GM12878 (cell line): ENCODE data around the gene COL19A1. TPM values are rescaled to one million over a fixed set of nuclear protein-coding genes. Genes with fewer than 3 reads are reported as not detected.

ENCODE experiments used
- ATAC-seq: fragments of 200-7000 bp; cut with Tn5 transposase; 3 replicates; pipeline ENCODE4 v1.9.1; 2020; ENCODE audit warnings: mild to moderate bottlenecking, moderate library complexity
- BruUV-seq: library from RNA; stranded (reverse); fragments of 400-500 nt; replicated peaks from 2 replicates; lab custom pipeline; 2021; lab: Mats Ljungman, UMichigan
- CTCF ChIA-PET: fragments of 300-600 bp; sonication (Branson Sonifier 250); formaldehyde crosslinking; extraction: SDS; loops from one replicate; lab custom pipeline; 2021; ENCODE audit warnings: inconsistent platforms; lab: Yijun Ruan, JAX
- POLR2A ChIA-PET: fragments of 350-600 bp; formaldehyde crosslinking; extraction: SDS; loops from one replicate; lab custom pipeline; 2021; ENCODE audit warnings: inconsistent platforms; lab: Charles Lee
- RAD21 ChIA-PET: fragments of 300-600 bp; sonication (Branson Sonifier 250); formaldehyde crosslinking; loops from one replicate; lab custom pipeline; 2023; ENCODE audit warnings: antibody characterized with exemption; ENCODE audit not compliant: unreplicated experiment; lab: Charles Lee
- SMC1A ChIA-PET: fragments of 300-600 bp; sonication (Branson Sonifier 250); formaldehyde crosslinking; loops from one replicate; lab custom pipeline; 2023; ENCODE audit not compliant: unreplicated experiment, uncharacterized antibody; lab: Charles Lee
- DNase-seq: peaks from one replicate; pipeline ENCODE4 v3.0.0-alpha.2; 2011; ENCODE audit warnings: low read depth, low spot score
- FAIRE-seq: peaks from 3 replicates; lab custom pipeline; 2011; peaks lifted over from hg19 to GRCh38; lab: Jason Lieb, UNC
- H2AFZ ChIP-seq: 2 replicates; pipeline ENCODE4 v1.6.0; 2011; ENCODE audit warnings: low read depth, low read length, control low read depth; ENCODE audit not compliant: control insufficient read depth
- H3K27ac ChIP-seq: 2 replicates; pipeline ENCODE4 v1.5.1; 2011; ENCODE audit warnings: control low read depth; ENCODE audit not compliant: control insufficient read depth, insufficient read depth
- H3K27me3 ChIP-seq, 2 experiments: replicated peaks in 1 of 2; 2 replicates each; pipeline versions ENCODE4 v1.6.0 to v1.6.1; 2011; ENCODE audit warnings: low read length in 1 of 2; ENCODE audit not compliant: control insufficient read depth in 2 of 2, insufficient read depth in 2 of 2
- H3K36me3 ChIP-seq, 2 experiments: 2 replicates each; pipeline ENCODE4 v1.5.1; 2011; ENCODE audit warnings: low read length in 1 of 2; ENCODE audit not compliant: control insufficient read depth in 2 of 2, insufficient read depth in 2 of 2
- H3K4me1 ChIP-seq: 2 replicates; pipeline ENCODE4 v1.6.1; 2011; ENCODE audit warnings: mild to moderate bottlenecking, low read length, moderate library complexity, mixed read lengths; ENCODE audit not compliant: control insufficient read depth, insufficient read depth
- H3K4me2 ChIP-seq: 2 replicates; pipeline ENCODE4 v1.6.0; 2011; ENCODE audit warnings: control low read depth; ENCODE audit not compliant: control insufficient read depth, insufficient read depth
- H3K4me3 ChIP-seq: fragments of 200-600 bp; sonication (generic); 2 replicates; pipeline ENCODE4 v1.5.1; 2016
- H3K79me2 ChIP-seq: 2 replicates; pipeline ENCODE4 v1.6.0; 2011; ENCODE audit warnings: low read length; ENCODE audit not compliant: control insufficient read depth, insufficient read depth
- H3K9ac ChIP-seq: 2 replicates; pipeline ENCODE4 v1.8.0; 2011; ENCODE audit warnings: low read length, control low read depth, mixed read lengths; ENCODE audit not compliant: control insufficient read depth, insufficient read depth
- H3K9me3 ChIP-seq: replicated peaks from 3 replicates; pipeline ENCODE4 v1.5.1; 2011; ENCODE audit warnings: mild to moderate bottlenecking, low read length; ENCODE audit not compliant: control insufficient read depth, insufficient read depth
- H4K20me1 ChIP-seq: 2 replicates; pipeline ENCODE4 v1.6.0; 2011; ENCODE audit not compliant: control insufficient read depth, insufficient read depth
- BMI1 ChIP-seq: fragments of 450-650 bp; IDR thresholded peaks from 2 replicates; pipeline ENCODE4 v1.6.1; 2016; ENCODE audit warnings: mild to moderate bottlenecking, moderate library complexity, borderline replicate concordance
- CBX3 ChIP-seq: fragments of 200-600 bp; sonication (generic); IDR thresholded peaks from 2 replicates; pipeline ENCODE4 v1.6.1; 2016; ENCODE audit warnings: low read depth, borderline replicate concordance
- PAX8 ChIP-seq: fragments of 450-650 bp; IDR thresholded peaks from 2 replicates; pipeline ENCODE4 v1.6.1; 2017; ENCODE audit warnings: mild to moderate bottlenecking, moderate library complexity
- RAD51 ChIP-seq: fragments of 450-650 bp; IDR thresholded peaks from 2 replicates; pipeline ENCODE4 v1.6.1; 2016; ENCODE audit warnings: moderate library complexity, mild to moderate bottlenecking, inconsistent platforms
- SUPT20H ChIP-seq: IDR thresholded peaks from 2 replicates; pipeline ENCODE4 v1.6.1; 2011; ENCODE audit warnings: low read depth, mild to moderate bottlenecking, low read length, moderate library complexity, borderline replicate concordance; ENCODE audit not compliant: control insufficient read depth
- ZNF384 ChIP-seq: IDR thresholded peaks from 2 replicates; pipeline ENCODE4 v1.6.1; 2012; ENCODE audit warnings: low read depth, mild to moderate bottlenecking, low read length, improper control_type of control experiment, borderline replicate concordance
- in situ Hi-C: fragments of 300-500 bp; cut with MboI; formaldehyde crosslinking; loops from 9 replicates; pipeline ENCODE4 v1.14.3; 2018; ENCODE audit warnings: mixed read lengths
- intact Hi-C: fragments of 100-400 bp; cut with micrococcal nuclease; formaldehyde crosslinking; loops from one replicate; pipeline ENCODE4 v1.14.2; 2022; ENCODE audit not compliant: unreplicated experiment
- polyA plus RNA-seq, 11 experiments: library from polyadenylated mRNA; depleted of rRNA in 4 of 11; unstranded in 6 of 11; stranded (reverse) in 5 of 11; fragments of >200 nt; fragmentation: Nextera tagmentation in 4 of 11; fragmentation: Illumina TruSeq in 1 of 11; extraction: Ambion mirVana in 4 of 11; extraction: Trizol in 1 of 11; gene quantifications; 1 replicate in 1 of 11; 2 replicates in 10 of 11; pipeline versions ENCODE4 v1.2.1 to v1.2.3, GENCODE V29; 2011 to 2016; ENCODE audit warnings: inconsistent platforms in 2 of 11, missing spikeins in 2 of 11, low read depth in 1 of 11
- total RNA-seq, 4 experiments: library from RNA; depleted of rRNA in 3 of 4; stranded (reverse); fragments of >200 nt in 3 of 4; fragmentation: Illumina TruSeq in 1 of 4; extraction: Trizol in 1 of 4; gene quantifications; 2 replicates each; pipeline versions ENCODE4 v1.2.1 to v1.2.3, GENCODE V29; 2013 to 2021
- TF ChIP-seq, protein P1 (sequence below): IDR thresholded peaks from 2 replicates; pipeline ENCODE4 v1.6.1; 2012; ENCODE audit warnings: improper control_type of control experiment, low read depth, low read length; ENCODE audit not compliant: insufficient replicate concordance
- TF ChIP-seq, protein P2 (sequence below): fragments of 450-650 bp; IDR thresholded peaks from 2 replicates; pipeline ENCODE4 v1.6.1; 2017; ENCODE audit warnings: mild to moderate bottlenecking, moderate library complexity
- TF ChIP-seq, protein P3 (sequence below): fragments of 450-650 bp; IDR thresholded peaks from 2 replicates; pipeline ENCODE4 v1.6.1; 2017; ENCODE audit warnings: mild to moderate bottlenecking, low read depth, inconsistent platforms; ENCODE audit not compliant: poor library complexity, severe bottlenecking
- TF ChIP-seq, protein P4 (sequence below): fragments of 450-650 bp; conservative IDR thresholded peaks from 2 replicates; pipeline ENCODE4 v1.6.1; 2017; ENCODE audit warnings: mild to moderate bottlenecking, moderate library complexity

COL19A1 gene
- total and polyA plus RNA-seq, 10 of the 15 experiments (the other 5 are each of a cell fraction or from before 2014, with no cell fraction given): 1.1 to 13.5 (median 4.1) TPM

- Histone ChIP-seq H3K27ac (no peak overlapping the region), H3K27me3 (no peaks in the 10 kb centered on the region), H3K4me3 (no peak overlapping the region), H3K79me2 (no peaks in the 10 kb centered on the region), H3K4me2 (no peak overlapping the region), H3K9me3 (no peaks in the 10 kb centered on the region), H3K36me3 (no peaks in the 10 kb centered on the region), H4K20me1 (no peaks in the 10 kb centered on the region), H2AFZ (no peak overlapping the region), H3K9ac (no peak overlapping the region), H3K4me1 (no peaks in the 10 kb centered on the region)
- ChIA-PET POLR2A (no interaction called here), RAD21 (no interaction called here), SMC1A (interaction anchor here (1.0 to 1.2 kb wide), 3 partner anchors 10 to 29 kb away, joined by 3 read pairs; no protein-coding TSS in a partner anchor), CTCF (interaction anchor here (0.6 to 1.3 kb wide), 4 partner anchors 9 to 539 kb away, joined by 3 to 4 read pairs (median 3); no protein-coding TSS in a partner anchor)
- in situ Hi-C loops (no loop called here), intact Hi-C loops (no loop called here)
- no peak for ATAC-seq
- no peak for FAIRE-seq
- no TSS peak for BruUV-seq
- no peak for DNase-seq
- TF ChIP-seq CBX3: no peak
- TF ChIP-seq RAD51: no peak
- TF ChIP-seq, protein P1, sequence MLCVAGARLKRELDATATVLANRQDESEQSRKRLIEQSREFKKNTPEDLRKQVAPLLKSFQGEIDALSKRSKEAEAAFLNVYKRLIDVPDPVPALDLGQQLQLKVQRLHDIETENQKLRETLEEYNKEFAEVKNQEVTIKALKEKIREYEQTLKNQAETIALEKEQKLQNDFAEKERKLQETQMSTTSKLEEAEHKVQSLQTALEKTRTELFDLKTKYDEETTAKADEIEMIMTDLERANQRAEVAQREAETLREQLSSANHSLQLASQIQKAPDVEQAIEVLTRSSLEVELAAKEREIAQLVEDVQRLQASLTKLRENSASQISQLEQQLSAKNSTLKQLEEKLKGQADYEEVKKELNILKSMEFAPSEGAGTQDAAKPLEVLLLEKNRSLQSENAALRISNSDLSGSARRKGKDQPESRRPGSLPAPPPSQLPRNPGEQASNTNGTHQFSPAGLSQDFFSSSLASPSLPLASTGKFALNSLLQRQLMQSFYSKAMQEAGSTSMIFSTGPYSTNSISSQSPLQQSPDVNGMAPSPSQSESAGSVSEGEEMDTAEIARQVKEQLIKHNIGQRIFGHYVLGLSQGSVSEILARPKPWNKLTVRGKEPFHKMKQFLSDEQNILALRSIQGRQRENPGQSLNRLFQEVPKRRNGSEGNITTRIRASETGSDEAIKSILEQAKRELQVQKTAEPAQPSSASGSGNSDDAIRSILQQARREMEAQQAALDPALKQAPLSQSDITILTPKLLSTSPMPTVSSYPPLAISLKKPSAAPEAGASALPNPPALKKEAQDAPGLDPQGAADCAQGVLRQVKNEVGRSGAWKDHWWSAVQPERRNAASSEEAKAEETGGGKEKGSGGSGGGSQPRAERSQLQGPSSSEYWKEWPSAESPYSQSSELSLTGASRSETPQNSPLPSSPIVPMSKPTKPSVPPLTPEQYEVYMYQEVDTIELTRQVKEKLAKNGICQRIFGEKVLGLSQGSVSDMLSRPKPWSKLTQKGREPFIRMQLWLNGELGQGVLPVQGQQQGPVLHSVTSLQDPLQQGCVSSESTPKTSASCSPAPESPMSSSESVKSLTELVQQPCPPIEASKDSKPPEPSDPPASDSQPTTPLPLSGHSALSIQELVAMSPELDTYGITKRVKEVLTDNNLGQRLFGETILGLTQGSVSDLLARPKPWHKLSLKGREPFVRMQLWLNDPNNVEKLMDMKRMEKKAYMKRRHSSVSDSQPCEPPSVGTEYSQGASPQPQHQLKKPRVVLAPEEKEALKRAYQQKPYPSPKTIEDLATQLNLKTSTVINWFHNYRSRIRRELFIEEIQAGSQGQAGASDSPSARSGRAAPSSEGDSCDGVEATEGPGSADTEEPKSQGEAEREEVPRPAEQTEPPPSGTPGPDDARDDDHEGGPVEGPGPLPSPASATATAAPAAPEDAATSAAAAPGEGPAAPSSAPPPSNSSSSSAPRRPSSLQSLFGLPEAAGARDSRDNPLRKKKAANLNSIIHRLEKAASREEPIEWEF: no peak
- TF ChIP-seq SUPT20H: no peak
- TF ChIP-seq, protein P2, sequence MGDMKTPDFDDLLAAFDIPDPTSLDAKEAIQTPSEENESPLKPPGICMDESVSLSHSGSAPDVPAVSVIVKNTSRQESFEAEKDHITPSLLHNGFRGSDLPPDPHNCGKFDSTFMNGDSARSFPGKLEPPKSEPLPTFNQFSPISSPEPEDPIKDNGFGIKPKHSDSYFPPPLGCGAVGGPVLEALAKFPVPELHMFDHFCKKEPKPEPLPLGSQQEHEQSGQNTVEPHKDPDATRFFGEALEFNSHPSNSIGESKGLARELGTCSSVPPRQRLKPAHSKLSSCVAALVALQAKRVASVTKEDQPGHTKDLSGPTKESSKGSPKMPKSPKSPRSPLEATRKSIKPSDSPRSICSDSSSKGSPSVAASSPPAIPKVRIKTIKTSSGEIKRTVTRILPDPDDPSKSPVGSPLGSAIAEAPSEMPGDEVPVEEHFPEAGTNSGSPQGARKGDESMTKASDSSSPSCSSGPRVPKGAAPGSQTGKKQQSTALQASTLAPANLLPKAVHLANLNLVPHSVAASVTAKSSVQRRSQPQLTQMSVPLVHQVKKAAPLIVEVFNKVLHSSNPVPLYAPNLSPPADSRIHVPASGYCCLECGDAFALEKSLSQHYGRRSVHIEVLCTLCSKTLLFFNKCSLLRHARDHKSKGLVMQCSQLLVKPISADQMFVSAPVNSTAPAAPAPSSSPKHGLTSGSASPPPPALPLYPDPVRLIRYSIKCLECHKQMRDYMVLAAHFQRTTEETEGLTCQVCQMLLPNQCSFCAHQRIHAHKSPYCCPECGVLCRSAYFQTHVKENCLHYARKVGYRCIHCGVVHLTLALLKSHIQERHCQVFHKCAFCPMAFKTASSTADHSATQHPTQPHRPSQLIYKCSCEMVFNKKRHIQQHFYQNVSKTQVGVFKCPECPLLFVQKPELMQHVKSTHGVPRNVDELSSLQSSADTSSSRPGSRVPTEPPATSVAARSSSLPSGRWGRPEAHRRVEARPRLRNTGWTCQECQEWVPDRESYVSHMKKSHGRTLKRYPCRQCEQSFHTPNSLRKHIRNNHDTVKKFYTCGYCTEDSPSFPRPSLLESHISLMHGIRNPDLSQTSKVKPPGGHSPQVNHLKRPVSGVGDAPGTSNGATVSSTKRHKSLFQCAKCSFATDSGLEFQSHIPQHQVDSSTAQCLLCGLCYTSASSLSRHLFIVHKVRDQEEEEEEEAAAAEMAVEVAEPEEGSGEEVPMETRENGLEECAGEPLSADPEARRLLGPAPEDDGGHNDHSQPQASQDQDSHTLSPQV: no peak
- no peak for TF ChIP-seq BMI1
- TF ChIP-seq, protein P3, sequence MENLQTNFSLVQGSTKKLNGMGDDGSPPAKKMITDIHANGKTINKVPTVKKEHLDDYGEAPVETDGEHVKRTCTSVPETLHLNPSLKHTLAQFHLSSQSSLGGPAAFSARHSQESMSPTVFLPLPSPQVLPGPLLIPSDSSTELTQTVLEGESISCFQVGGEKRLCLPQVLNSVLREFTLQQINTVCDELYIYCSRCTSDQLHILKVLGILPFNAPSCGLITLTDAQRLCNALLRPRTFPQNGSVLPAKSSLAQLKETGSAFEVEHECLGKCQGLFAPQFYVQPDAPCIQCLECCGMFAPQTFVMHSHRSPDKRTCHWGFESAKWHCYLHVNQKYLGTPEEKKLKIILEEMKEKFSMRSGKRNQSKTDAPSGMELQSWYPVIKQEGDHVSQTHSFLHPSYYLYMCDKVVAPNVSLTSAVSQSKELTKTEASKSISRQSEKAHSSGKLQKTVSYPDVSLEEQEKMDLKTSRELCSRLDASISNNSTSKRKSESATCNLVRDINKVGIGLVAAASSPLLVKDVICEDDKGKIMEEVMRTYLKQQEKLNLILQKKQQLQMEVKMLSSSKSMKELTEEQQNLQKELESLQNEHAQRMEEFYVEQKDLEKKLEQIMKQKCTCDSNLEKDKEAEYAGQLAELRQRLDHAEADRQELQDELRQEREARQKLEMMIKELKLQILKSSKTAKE: no peak
- TF ChIP-seq, protein P4, sequence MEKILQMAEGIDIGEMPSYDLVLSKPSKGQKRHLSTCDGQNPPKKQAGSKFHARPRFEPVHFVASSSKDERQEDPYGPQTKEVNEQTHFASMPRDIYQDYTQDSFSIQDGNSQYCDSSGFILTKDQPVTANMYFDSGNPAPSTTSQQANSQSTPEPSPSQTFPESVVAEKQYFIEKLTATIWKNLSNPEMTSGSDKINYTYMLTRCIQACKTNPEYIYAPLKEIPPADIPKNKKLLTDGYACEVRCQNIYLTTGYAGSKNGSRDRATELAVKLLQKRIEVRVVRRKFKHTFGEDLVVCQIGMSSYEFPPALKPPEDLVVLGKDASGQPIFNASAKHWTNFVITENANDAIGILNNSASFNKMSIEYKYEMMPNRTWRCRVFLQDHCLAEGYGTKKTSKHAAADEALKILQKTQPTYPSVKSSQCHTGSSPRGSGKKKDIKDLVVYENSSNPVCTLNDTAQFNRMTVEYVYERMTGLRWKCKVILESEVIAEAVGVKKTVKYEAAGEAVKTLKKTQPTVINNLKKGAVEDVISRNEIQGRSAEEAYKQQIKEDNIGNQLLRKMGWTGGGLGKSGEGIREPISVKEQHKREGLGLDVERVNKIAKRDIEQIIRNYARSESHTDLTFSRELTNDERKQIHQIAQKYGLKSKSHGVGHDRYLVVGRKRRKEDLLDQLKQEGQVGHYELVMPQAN: no peak
- no peak for TF ChIP-seq ZNF384
- no peak for TF ChIP-seq PAX8
Observed at GRCh38 chr6:70028926-70029325, 162.6 kb downstream of the COL19A1 start.
